Measurements from ENCODE around the gene FIGLA.
A peak's percentile ranks its signal among the peaks of the same experiment; 100 is the strongest.
"Not testable (repeated sequence)": the region's sequence is repeated elsewhere in the genome, so short reads cannot be mapped to it uniquely, and the experiment has no call there.

Gene FIGLA

DNA sequence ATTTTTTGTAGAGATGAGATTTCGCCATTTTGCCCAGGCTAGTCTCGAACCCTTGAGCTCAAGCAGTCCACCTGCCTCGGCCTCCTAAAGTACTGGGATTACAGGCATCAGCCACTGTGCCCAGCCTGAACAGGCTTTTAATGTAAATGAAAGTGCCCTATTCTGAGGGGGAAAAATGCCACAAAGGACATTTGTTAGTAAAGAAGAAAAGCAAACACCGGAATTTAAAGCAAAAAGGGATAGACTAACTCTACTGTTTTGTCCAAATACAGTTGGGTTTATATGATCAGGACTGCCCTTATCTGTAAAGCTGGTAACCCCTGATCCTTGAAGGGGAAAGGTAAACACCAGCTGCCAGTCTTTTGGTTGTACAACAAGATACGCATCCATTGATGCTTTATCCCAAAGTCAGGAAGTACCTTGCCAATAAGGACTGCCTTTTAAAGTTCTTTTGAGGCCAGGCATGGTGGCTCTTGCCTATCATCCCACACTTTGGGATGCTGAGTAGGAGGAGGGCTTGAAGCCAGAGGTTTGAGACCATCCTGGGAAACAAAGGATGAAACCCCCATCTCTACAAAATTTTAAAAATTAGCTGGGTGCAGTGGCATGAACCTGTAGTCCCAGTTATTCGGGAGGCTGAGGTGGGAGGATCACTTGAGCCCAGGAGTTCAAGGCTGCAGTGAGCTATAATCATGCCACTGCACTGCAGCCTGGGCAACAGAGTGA, 16.8 kb upstream of the FIGLA start:
- DNase-seq = no peak

DNA sequence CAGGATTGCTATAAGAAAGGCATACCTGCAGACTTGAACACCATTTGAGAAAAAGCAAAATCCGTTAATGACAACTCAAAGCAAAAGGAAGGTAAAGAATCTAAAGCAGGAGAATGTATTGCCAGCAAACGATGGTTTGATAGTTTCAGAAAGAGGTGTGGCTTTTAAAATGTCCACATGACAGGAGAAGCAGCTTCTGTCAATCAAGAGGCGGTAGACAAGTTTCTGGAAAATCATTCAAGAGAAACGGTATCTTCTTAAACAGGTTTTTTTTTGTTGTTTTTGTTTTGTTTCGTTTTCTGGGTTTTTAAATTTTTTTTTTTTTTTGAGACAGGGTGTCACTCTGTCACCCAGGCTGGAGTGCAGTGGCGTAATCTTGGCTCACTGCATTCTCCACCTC, 16.2 kb upstream of the FIGLA start:
- no peak for DNase-seq

DNA sequence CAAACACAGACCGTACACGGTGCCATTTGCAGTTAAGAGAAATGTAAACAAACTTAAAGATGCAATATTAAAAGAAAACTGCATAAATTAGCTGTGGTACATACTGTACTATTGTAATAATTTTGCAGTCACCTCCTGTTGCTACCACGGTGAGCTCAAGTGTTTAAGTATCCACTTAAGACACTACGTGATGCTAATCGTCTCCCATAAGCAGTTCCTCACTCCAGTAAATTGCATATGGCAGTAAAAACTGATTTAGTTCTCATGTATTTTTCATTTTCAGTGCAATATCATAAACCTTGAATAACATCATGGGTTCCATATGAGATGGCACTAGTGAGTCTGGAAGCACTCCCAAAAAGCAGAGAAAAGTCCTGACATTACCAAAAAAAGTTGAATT, 15.6 kb upstream of the FIGLA start:
- no peak for DNase-seq

DNA sequence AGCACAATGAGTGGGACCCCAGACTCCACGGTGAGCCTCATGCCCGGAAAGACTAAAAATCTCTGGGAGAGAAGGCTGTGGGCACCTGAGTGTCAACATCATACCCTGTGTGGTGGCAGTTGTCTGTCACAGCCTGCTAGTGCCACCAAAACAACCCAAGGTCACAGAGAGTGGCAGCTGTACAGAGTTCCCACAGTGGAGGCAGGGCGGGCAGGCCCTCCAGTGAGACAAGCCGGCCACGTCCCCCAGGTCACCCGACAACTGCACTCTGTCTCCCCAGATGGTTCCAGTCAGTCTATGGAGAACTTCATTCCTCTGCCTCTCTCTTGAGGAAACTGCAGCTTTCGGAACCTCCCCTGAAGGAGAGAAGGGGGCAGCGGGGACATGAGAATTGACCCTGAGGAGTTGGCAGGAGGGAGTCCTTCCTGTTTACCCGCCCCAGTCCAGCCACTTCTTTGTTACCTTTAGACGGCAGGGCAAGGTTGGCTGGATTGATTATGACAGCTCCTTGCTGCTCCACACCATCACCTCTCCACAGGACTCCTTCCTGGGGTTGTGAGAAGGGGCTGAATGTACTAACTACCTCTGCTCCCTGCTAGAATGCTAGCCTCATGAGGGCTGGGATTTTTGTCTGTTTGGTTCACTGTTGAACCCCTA, 11.3 kb upstream of the FIGLA start:
- DNase-seq = no peak

DNA sequence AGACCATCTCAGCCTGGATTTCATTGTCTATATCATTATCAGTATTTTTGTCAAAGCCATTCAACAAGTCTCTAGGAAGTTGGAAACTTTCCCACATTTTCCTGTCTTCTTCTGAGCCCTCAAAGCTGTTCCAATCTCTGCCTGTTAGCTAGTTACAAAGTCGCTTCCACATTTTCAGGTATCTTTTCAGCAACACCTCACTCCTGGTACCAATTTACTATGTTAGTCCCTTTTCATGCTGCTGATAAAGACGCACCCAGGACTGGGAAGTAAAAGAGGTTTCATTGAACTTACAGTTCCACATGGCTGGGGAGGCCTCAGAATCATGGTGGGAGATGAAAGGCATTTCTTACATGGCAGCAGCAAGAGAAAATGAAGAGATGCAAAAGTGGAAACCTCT, 9.3 kb upstream of the FIGLA start:
- DNase-seq = no peak

DNA sequence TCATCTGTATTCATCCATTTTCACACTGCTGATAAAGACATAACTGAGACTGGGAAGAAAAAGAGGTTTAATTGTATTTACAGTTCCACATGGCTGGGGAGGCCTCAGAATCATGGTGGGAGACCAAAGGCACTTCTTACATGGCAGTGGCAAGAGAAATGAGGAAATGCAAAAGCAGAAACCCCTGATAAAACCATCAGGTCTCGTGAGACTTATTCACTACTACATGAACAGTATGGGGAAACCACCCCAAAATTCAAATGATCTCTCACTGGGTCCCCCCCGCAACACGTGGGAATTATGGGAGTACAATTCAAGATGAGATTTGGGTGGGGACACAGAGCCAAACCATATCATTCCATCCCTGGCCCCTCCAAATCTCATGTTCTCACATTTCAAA, 7.6 kb upstream of the FIGLA start:
- not testable (repeated sequence) for DNase-seq

DNA sequence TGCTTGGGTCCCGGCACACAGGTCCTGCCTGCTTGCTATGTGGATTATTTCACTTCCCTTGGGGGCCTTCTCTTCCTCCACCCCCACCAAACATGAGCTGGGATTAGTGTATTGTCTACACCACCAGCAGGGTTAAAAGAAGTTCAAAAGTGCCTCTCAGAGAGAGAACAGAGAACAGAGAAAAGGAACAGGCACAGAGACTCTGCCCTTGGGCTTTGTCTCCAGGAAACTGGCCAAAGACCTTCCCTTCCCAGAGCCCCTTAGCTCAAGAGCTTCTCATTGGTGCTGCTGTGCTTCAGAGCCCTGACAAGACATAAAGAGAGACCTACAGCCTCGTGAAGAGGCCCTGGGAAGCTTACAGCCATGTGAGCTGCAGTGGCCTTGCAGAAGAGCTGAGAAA, 7.1 kb upstream of the FIGLA start:
- DNase-seq = no peak

DNA sequence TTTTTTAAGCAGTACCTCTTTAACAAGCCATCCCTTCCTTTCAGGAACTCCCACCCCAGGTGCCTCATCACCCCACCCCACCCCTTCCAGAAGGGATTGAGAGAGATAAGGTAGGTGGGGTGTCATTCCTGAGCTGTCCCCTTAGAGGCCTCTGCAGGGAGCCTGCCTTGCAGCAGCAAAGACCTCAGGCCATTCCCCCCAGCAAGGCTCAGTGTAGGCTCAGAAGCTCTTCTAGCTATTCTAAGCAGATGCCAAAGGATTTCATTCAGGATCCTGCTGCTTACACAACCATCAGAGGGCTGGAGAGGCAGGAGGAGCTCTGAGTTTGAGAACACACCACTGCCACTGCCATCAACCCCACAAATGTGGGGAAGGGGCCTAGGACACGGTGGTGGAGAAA, 5.8 kb upstream of the FIGLA start:
- DNase-seq = no peak

DNA sequence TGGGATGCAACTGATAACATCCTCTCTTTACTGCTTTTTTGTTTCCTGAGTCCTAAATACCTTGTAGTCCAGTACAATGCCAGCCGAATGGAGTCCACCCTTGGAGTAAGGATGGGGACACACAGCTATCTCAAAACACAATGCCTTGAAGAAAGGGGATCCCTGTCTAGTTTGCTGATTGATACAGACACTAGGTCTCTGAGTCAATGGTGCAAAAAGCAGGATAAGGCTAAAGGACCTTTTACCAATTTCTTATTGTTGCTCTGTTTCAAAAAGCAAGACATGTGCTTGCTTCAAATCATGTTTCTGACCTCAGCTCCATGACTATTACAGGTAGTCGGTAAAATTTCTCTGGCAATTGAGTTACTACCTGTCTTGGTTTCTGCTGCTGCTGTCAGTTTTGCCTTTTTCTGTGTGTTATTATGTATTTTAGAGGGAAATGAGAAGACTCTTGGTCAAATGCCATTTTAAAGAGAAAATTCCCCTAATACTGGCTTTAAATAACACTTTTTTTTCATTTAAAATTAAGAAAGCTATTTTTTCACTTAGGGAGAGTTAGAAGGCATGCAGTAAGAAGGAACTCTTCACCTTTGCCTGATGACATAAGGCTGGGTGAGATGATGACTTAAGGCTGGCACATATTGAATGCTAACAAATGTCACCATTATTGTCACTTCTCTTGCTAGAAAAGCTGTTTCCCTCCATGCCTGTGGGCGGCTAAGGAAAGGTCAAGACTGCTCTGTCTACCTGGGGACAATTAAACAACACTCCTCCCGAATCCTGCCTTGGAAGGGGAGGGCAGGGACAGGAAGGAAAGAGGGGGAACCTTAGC, 4.9 kb upstream of the FIGLA start:
- DNase-seq = no peak

DNA sequence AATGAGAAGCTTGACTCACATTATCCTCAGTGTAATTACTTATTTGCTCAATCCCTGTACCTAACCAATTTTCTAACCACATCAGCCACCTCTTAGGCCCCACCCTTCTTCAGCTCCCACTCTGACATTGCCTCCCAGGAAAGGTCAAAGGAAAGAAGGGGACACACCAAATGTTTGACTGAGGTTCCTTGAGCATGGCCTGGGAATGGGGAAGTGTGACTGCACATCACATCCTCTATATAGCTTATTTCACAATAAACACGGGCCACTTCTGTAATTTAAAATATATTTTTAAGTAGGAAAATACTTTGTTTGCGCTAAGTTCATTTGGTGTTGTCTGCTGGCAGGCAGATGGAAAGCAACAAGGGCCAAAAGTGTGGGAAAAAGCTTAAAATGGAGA, 3.0 kb upstream of the FIGLA start:
- no peak for DNase-seq

DNA sequence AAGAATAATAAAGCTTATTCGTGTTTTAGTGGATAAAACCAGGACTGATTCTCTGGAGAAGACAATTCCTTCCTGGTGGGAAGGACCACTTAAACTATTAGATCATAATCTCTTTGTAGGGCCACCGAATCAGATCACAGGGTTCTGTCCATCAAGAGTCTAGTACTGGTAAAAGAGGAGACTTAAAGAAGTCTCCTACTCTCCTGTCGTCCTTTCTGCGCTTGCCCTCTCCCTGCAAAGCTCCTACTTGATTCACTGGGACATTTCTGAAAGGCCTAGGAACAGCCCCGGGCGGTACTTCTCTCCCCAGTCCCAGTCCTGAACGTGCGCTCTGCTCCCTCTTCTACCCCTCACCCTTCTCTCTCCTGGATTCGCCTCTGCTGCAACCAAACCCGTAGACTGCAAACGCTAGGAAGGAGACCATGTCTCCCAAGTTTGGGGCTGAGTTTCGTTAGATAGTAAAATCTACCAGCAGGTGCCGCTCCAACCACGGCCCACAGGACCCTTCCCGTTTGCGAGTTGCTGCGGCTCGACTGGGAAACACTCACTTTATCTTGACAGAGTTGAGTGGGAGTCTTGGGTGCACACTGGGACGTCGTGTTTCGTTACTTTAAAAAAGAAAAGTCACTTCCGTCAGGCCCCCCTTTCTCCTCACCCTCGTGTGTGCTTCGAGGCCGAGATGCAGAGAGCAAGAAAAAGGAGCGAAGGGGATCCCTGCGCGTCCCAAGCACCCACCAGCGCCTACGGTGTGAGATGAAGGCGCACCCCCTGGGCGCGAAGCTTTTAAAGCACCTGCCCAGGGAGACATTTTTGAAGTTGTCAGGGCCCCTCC, 923 bp downstream of the FIGLA start:
- peak; percentile 62 for DNase-seq

DNA sequence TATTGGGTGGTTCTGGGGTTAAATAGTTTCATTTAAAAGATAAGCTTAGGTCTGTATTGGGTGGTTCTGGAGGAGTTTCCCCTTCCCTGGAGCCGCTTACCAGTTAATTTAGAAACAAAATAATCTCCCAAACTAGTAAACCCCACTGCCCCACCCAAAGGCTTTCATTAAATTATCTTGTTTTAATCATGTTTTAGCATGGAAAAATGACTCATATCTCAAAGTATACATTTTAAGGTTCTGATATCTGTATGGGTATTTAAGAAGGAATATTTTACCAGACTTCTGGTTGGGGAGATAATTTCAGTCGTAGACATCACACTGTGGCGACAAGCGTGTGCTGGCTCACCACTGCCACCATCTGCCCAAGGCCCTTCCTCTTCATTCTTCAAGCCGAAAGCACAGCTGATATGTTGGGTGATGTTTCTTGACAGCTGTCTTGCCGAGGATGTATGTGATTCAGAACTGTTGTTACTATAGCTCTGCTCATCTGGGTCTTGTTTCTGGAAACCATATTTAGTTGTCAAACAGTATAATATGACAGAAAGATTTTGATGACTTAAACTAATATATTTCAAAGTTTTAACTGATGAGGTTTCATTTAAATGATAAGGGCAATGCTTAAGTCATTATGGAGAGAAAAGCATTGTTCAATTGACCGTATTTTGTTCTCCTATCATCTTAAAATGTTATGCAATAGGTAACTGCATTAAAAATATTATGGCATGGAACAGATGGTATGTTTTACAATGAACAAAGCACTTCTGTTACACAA, 5.1 kb downstream of the FIGLA start:
- peak; percentile 14 for DNase-seq

DNA sequence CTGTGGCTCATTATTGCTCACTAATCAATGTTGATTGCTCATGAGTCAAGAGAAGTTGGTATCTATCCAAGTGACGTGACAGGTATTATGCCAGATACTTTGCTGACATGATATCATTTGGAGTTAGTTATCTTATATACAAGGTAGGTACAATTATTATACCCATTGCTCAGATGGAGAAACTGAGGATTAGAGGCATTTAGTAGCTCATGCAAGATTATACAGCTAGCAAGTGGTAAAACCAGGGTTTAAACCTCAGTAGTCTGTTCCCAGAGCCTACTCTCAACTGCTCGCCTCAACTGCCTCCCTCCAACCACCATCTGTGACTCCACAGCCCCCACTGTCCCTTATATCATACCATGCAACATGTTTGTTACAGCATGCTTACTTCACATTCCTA, 6.1 kb downstream of the FIGLA start:
- DNase-seq = no peak

DNA sequence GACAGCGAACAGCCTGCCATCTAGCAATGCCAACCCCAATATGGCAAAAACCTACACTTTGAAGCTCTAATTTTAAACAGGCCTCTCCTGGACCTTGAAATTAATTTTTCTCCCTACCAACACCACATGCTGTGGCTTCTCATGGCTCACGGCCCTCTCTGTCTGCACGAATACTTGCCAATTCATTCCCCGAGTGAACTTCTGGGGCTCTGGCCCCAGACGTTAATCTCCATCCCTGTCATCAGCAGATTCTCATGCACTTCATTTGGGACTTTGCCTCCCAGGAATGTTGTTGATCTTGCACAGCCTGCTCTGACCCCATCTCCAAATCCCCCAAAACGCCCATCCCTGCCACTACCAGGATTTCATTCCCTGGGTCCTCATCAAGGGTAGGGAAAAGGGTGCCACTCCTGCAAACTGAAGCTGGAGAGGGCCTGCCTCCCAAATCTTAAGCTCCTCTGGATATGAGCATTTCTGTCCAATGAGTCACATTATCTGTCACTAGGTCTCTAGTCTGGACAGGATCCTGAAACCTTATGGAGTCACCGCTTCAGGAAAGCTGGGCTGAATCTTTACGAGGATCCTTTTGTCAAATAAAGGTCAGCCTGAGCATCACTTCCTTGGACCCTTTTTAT, 10.4 kb downstream of the FIGLA start:
- DNase-seq = peak; percentile 38

DNA sequence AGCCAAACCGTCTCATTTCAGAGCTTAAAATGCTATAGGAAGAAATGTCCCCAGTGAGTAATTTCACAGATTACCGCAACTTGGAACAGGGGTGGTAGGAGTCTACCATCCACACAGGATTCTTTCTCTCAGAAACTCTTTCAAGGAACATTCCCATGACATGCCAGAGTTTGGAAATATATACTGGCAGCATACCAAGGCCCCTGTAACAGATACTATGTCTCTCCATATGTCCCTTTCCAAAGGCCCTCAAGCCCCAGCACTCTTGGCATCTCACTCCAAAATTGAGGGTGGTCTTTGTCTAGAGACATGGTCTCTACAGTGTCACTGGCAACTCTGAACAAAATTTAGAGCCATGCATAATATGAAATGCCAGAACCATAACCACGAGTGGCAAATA, 11.0 kb downstream of the FIGLA start:
- no peak for DNase-seq

DNA sequence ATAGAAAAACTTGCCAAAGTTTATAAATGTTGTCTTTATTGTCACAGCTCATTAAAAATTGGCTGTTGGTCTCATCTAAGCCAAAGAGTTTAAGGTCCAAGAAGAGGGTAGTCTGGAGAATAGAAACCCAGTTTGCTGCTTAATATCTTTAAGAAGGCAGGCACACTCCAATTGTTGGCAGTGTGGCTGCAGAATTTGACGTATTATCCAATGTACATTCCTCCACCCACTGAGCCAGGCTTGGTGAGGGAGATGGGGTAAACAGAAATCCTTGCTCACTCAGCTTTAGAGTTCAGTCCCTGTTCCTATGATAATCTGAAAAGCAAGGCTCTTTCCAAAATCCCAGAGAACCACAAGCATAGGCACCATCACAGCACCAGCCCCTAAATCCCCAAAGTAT, 11.8 kb downstream of the FIGLA start:
- DNase-seq = no peak

DNA sequence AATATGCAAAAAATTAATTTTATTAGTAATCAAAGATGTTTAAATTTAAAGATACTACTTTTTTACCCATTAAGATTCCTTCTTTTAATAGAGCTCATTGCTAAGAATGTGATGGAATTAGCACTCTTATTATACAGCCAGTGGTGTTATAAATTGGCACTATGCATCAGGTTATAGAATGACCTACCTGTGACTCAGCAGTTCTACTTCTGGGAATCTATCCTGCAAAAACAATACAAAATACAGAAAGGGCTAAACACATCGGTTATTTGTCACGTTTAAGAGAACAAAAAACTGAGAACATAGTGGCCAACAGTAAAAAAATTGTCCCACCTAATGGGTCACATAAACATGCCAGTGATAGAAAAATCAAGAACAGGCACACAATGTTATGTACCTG, 13.0 kb downstream of the FIGLA start:
- no peak for DNase-seq

DNA sequence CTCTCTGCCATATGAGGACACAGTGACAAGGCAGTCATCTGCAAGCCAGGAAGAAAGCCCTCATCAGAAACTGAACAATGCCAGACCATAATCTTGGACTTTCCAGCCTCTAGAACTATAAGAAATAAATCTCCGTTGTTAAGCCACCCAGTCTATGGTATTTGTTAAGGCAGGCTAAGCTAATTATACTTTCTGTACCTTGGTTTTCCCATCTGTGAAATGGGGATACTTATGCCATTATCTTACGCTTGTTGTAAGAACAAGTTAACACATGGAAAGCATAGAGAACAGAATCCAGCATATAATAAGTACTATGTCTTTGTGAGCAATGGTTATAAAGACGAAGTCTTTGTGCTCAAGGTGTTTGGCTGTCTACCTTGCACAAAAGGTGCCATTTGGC, 14.2 kb downstream of the FIGLA start:
- no peak for DNase-seq

DNA sequence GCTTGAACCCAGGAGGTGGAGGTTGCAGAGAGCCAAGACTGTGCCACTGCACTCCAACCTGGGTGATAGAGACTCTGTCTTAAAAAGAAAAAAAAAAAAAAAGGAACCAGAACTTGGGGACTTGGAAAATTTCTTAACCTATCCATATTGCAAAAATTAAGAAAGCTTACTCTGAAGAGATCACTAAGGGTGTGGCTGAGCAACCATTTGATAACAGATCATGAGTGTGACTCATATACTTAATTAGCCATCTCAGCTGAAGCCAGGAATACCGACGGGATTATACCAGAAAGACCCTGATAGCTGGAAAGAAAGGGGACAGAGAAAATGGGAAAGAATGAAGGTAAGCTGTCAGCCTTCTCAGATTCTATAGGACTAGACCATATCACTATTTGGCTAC, 15.3 kb downstream of the FIGLA start:
- no peak for DNase-seq

DNA sequence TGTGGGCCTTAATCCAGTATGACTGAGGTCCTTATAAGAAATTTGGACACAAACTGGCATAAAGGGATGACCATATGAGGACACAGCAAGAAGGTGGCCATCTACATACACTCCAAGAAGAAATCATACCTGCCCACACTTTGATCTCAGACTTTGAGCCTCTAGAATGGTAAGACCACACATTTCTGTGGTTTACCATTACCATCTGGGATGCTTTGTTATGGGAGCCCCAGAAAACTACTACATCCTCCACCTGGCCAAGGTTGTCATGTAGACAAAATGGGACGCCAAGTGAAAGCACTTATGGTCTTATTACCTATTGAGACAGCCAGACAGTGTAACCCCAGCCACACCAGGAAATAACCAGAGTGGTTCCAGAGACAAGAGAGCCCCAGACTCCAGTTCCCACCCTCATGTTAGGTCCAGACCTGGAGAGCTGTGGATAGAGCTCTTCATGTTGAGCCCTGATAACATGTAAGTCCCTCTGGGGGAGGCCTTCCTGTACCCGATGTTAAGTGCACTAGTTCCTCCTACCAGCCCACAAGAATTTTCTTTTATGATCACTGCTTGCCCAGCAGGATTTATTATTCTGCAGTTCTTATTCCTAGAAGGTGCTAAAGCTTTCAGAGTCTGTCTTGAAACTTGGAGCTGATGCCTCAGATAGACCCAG, 17.8 kb downstream of the FIGLA start:
- no peak for DNase-seq

DNA sequence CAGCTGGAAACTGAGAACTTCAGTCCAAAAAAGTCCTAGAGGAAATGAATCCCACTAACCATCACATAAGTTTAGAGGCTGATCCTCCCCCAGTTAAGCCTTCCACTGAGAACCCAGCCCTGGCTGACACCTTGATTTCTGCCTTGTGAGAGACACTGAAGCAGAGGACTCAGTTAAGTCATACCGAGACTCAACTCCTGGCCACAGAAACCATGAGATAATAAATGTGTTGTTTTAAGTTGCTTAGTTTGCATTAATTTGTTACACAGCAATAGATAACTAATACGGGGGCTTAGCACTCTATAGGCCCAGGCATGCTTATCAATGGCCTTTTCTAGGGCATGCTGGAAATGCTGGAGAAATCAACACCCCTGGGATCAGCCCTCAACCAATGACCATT, 19.0 kb downstream of the FIGLA start:
- no peak for DNase-seq

Data from EL (cell line).